ENCODE measurements around the gene ADARB2.

- TF ChIP-seq RAD21 (IDR thresholded peaks at IDR 0.05; ENCODE audit: insufficient read depth, low read depth, low read length) (no peak), GABPA (IDR thresholded peaks at IDR 0.05; ENCODE audit: low read depth) (no peak), PAX5 (IDR thresholded peaks at IDR 0.05; ENCODE audit: borderline replicate concordance, low read depth, low read length) (no peak)
Observed at GRCh38 chr10:1521741-1522140, 215.6 kb downstream of the ADARB2 start.

Measured in GM12878 (cell line).